K562 (cell line): ENCODE measurements around the gene GP1BB. TPM values are rescaled to one million over a fixed set of nuclear protein-coding genes. Genes with fewer than 3 reads are reported as not detected.
A peak's percentile ranks its signal among the peaks of the same experiment; 100 is the strongest.

Experiments
- ATAC-seq: fragments of 200-7000 bp; cut with Tn5 transposase; 3 replicates; pipeline ENCODE4 v1.9.1; 2020; ENCODE audit warnings: moderate library complexity
- BruUV-seq: library from RNA; stranded (reverse); fragments of 400-500 nt; replicated peaks from 2 replicates; lab custom pipeline; 2021; lab: Mats Ljungman, UMichigan
- CTCF ChIA-PET: fragments of 300-600 bp; formaldehyde crosslinking; extraction: SDS; loops from one replicate; lab custom pipeline; 2021; ENCODE audit warnings: low intra/inter-chr PET ratio; lab: Yijun Ruan, JAX
- POLR2A ChIA-PET: fragments of 300-600, 350-650 bp; sonication (Branson Sonifier 250); formaldehyde crosslinking; extraction: SDS; loops from one replicate; lab custom pipeline; 2021; ENCODE audit warnings: antibody characterized with exemption, inconsistent platforms; lab: Yijun Ruan, JAX
- DNase-seq, 4 experiments: peaks; one replicate each; pipeline versions ENCODE4 v3.0.0 to v3.0.0-alpha.2; 2011 to 2018; ENCODE audit warnings: low spot score in 3 of 4, mixed read lengths in 3 of 4; ENCODE audit errors: extremely low read depth in 1 of 4
- FAIRE-seq: peaks from 2 replicates; lab custom pipeline; 2011; peaks lifted over from hg19 to GRCh38; lab: Jason Lieb, UNC
- H2AFZ ChIP-seq: 2 replicates; pipeline ENCODE4 v1.6.0; 2011; ENCODE audit warnings: low read depth, low read length, control low read depth, inconsistent platforms
- H3K27ac ChIP-seq: fragments of 200-600 bp; 3 replicates; pipeline ENCODE4 v1.8.0; 2011; ENCODE audit warnings: low read depth, mild to moderate bottlenecking, control low read depth, inconsistent platforms, low read length, moderate library complexity, mixed read lengths; ENCODE audit errors: extremely low read depth
- H3K27me3 ChIP-seq, 2 experiments: fragments of 300-600 bp in 1 of 2; 2 replicates in 1 of 2; 3 replicates in 1 of 2; pipeline versions ENCODE4 v1.6.0 to v1.8.0; 2011; ENCODE audit warnings: inconsistent platforms in 2 of 2, low read length in 2 of 2, mild to moderate bottlenecking in 1 of 2, mixed read lengths in 1 of 2, moderate library complexity in 1 of 2; ENCODE audit not compliant: control insufficient read depth in 2 of 2, insufficient read depth in 2 of 2
- H3K36me3 ChIP-seq: fragments of 300-600 bp; 3 replicates; pipeline ENCODE4 v1.8.0; 2011; ENCODE audit warnings: mild to moderate bottlenecking, low read length, inconsistent platforms; ENCODE audit not compliant: control insufficient read depth, insufficient read depth
- H3K4me1 ChIP-seq, 2 experiments: fragments of 200-600 bp in 1 of 2; replicated peaks in 1 of 2; 2 replicates in 1 of 2; 3 replicates in 1 of 2; pipeline versions ENCODE4 v1.5.1 to v1.8.0; 2011; ENCODE audit warnings: inconsistent platforms in 2 of 2, low read length in 2 of 2, mild to moderate bottlenecking in 1 of 2, mixed read lengths in 1 of 2, moderate library complexity in 1 of 2; ENCODE audit not compliant: control insufficient read depth in 2 of 2, insufficient read depth in 2 of 2
- H3K4me2 ChIP-seq: 2 replicates; pipeline ENCODE4 v1.6.1; 2011; ENCODE audit warnings: low read length, control low read depth, inconsistent platforms, mixed read lengths; ENCODE audit not compliant: insufficient read depth
- H3K4me3 ChIP-seq: fragments of 200-600 bp; sonication (generic), shearing (Covaris generic); 2 replicates; pipeline ENCODE4 v1.5.1; 2016; ENCODE audit warnings: control low read depth, inconsistent platforms
- H3K79me2 ChIP-seq: fragments of 200-600 bp; 3 replicates; pipeline ENCODE4 v1.8.0; 2011; ENCODE audit warnings: low read length, inconsistent platforms; ENCODE audit not compliant: control insufficient read depth, insufficient read depth
- H3K9ac ChIP-seq, 2 experiments: 2 replicates each; pipeline versions ENCODE4 v1.6.0 to v1.6.1; 2011; ENCODE audit warnings: low read depth in 2 of 2, low read length in 2 of 2, control low read depth in 1 of 2, inconsistent platforms in 1 of 2, mild to moderate bottlenecking in 1 of 2, mixed read lengths in 1 of 2; ENCODE audit not compliant: insufficient read depth in 1 of 2
- H3K9me1 ChIP-seq: one replicate; pipeline ENCODE4 v1.6.0; 2011; ENCODE audit warnings: inconsistent platforms, mild to moderate bottlenecking, low read length, moderate library complexity; ENCODE audit not compliant: control insufficient read depth, insufficient read depth
- H3K9me3 ChIP-seq: replicated peaks from 2 replicates; pipeline ENCODE4 v1.5.1; 2011; ENCODE audit warnings: low read depth, low read length, inconsistent platforms; ENCODE audit not compliant: control insufficient read depth, insufficient read depth
- H4K20me1 ChIP-seq: replicated peaks from 2 replicates; pipeline ENCODE4 v1.6.1; 2011; ENCODE audit warnings: low read length, inconsistent platforms, mixed read lengths; ENCODE audit not compliant: control insufficient read depth, insufficient read depth
- CHCHD3 ChIP-seq: fragments of 250-450 bp; sonication (Bioruptor Pico); IDR thresholded peaks from 2 replicates; pipeline ENCODE4 v2.1.2; 2022; ENCODE audit warnings: mild to moderate bottlenecking
- ESRRA ChIP-seq: fragments of 450-650 bp; IDR thresholded peaks from 2 replicates; pipeline ENCODE4 v1.6.1; 2014; ENCODE audit warnings: low read depth, mild to moderate bottlenecking, moderate library complexity, borderline replicate concordance
- HDAC3 ChIP-seq: fragments of 450-650 bp; IDR thresholded peaks from 2 replicates; pipeline ENCODE4 v1.6.1; 2018; ENCODE audit warnings: borderline replicate concordance, mild to moderate bottlenecking, moderate library complexity; ENCODE audit not compliant: partially characterized antibody
- HLTF ChIP-seq: fragments of 450-650 bp; IDR thresholded peaks from 2 replicates; pipeline ENCODE4 v1.6.1; 2016
- OTX1 ChIP-seq: fragments of 450-650 bp; formaldehyde crosslinking; IDR thresholded peaks from 2 replicates; pipeline ENCODE4 v1.4.0; 2022; ENCODE audit warnings: mild to moderate bottlenecking
- SMARCE1 ChIP-seq: fragments of 450-650 bp; IDR thresholded peaks from 2 replicates; pipeline ENCODE4 v1.7.1; 2016; ENCODE audit warnings: mild to moderate bottlenecking
- SRSF1 ChIP-seq: fragments of 200-400 bp; formaldehyde crosslinking; IDR thresholded peaks from 2 replicates; pipeline ENCODE4 v1.6.1; 2017; ENCODE audit warnings: mild to moderate bottlenecking, low read depth, low read length, moderate library complexity
- THRAP3 ChIP-seq: fragments of 450-650 bp; IDR thresholded peaks from 2 replicates; pipeline ENCODE4 v1.6.1; 2016; ENCODE audit warnings: mild to moderate bottlenecking, inconsistent platforms, borderline replicate concordance
- YY1 ChIP-seq, 3 experiments: IDR thresholded peaks; 2 replicates each; pipeline ENCODE4 v1.6.1; 2011; ENCODE audit warnings: low read length in 2 of 3, mild to moderate bottlenecking in 2 of 3, moderate library complexity in 2 of 3, borderline replicate concordance in 1 of 3, control low read depth in 1 of 3, low read depth in 1 of 3; ENCODE audit not compliant: insufficient read depth in 3 of 3, insufficient replicate concordance in 2 of 3, control insufficient read depth in 1 of 3, insufficient read length in 1 of 3; ENCODE audit errors: extremely low read depth in 1 of 3
- ZNF695 ChIP-seq: fragments of 450-650 bp; formaldehyde crosslinking; IDR thresholded peaks from 2 replicates; pipeline ENCODE4 v1.4.0; 2020; ENCODE audit warnings: mild to moderate bottlenecking, moderate library complexity
- WGBS: fragments of 100-300 bp; shearing (Covaris generic); methylation state at CpG from one replicate; pipeline ENCODE4 v1.1.6; 2016; ENCODE audit warnings: low coverage, mixed read lengths; ENCODE audit not compliant: insufficient coverage; ENCODE audit errors: missing lambda C conversion rate; 5-methylcytosine and 5-hydroxymethylcytosine counted together
- in situ Hi-C: fragments of 300-500 bp; cut with MboI; formaldehyde crosslinking; loops from 4 replicates; pipeline ENCODE4 v1.15.0; 2018; ENCODE audit warnings: inconsistent platforms, mixed read lengths
- intact Hi-C: fragments of 100-400 bp; cut with micrococcal nuclease; formaldehyde crosslinking; loops from 2 replicates; pipeline ENCODE4 v1.14.2; 2022
- polyA plus RNA-seq, 8 experiments: library from polyadenylated mRNA; depleted of rRNA in 4 of 8; stranded (reverse) in 5 of 8; unstranded in 3 of 8; fragments of >200 nt; fragmentation: Nextera tagmentation in 2 of 8; fragmentation: Illumina TruSeq in 1 of 8; extraction: Ambion mirVana in 2 of 8; extraction: Trizol in 1 of 8; gene quantifications; 2 replicates each; pipeline versions ENCODE4 v1.2.1 to v1.2.3, GENCODE V29; 2011 to 2014; ENCODE audit warnings: inconsistent platforms in 1 of 8, missing spikeins in 1 of 8
- total RNA-seq, 7 experiments: library from RNA; depleted of rRNA in 6 of 7; stranded (reverse); fragments of >200 nt in 6 of 7; fragmentation: Illumina TruSeq in 2 of 7; extraction: Trizol in 2 of 7; gene quantifications; 2 replicates each; pipeline versions ENCODE4 v1.2.1 to v1.2.3, GENCODE V29; 2011 to 2021; ENCODE audit warnings: low replicate concordance in 1 of 7
- TF ChIP-seq, protein P1 (sequence below): sonication (generic); formaldehyde crosslinking; IDR thresholded peaks from 2 replicates; pipeline ENCODE4 v1.9.0; 2022; ENCODE audit warnings: mild to moderate bottlenecking, missing genetic modification reagents
- TF ChIP-seq, protein P2 (sequence below): sonication (generic); formaldehyde crosslinking; IDR thresholded peaks from 2 replicates; pipeline ENCODE4 v1.8.0; 2022; ENCODE audit warnings: mild to moderate bottlenecking, missing genetic modification reagents

GP1BB gene
- total and polyA plus RNA-seq, 9 of the 15 experiments (the other 6 are each of a cell fraction or from before 2014, with no cell fraction given) = 0.69 to 162 (median 2.8) TPM

DNA sequence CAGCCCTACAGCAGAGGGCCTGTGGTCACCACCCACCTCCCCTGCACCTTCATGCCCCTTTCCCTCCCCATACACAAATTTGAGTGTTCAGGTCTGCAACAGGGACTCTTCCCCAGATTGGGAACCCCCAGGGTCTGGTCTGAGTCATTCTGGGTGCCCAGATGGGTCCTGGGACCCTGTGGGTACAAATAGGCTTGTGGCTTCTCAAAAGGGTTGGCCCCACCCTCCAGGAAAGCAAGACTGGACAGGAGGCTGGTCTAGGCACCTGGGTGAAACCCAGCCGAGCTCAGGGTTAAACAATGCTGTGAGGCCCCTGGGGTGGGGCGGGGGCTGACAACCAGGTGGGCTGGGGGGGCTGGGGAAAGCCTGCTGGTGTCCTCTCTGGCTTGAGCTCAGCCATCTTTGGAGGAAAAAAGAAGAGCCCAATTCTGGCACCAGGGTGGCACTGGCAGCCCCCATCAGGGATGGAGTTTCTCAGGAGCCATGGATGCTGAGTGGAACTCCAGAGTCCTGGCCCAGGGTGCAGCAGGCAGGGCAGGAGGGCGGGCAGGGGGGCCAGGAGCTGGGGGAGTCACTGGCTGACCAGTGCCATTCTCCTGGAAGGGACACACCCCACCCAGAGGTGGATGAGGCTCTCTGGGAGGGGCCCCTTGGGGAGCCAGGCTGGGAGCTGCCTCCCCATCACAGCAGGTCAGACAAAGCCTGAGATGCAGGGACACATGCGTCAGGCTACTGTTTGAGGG lies 8.0 kb upstream of the GP1BB start:
- no peak for ATAC-seq
- no peak overlapping the region; the same call in 2 of the 3 replicates for H3K27ac ChIP-seq
- WGBS = 42% methylated on average over 4 of the region's 4 CpGs
- no TSS peak for BruUV-seq
- ChIA-PET CTCF (interaction anchor here (4.5 kb wide), 1 partner anchor 36 kb away, joined by 113 read pairs; no protein-coding TSS in a partner anchor), POLR2A (interaction anchor here (0.5 to 1.8 kb wide), 15 partner anchors 9 to 572 kb away, joined by 3 to 8 read pairs (median 3); no protein-coding TSS in a partner anchor)
- peak overlapping the region; percentile 75 for H3K4me2 ChIP-seq
- peaks cover 38 to 80% of the 10 kb centered on the region in 2 experiments for H3K4me1 ChIP-seq
- peak overlapping the region; percentile 50 for H3K4me3 ChIP-seq
- intact Hi-C loops (loop anchor here (5.0 to 10.0 kb wide), 2 partner anchors 51 to 238 kb away; partner anchors contain the start of genes CDC45 and UFD1), in situ Hi-C loops (no loop called here)
- no peaks in the 10 kb centered on the region for H3K9me3 ChIP-seq
- FAIRE-seq = no peak
- H3K9ac ChIP-seq = peak overlapping the region; percentile 39 to 90; a peak in 3 of 4 replicates
- peaks cover 13% of the 10 kb centered on the region for H4K20me1 ChIP-seq
- H3K27me3 ChIP-seq = peaks cover 0 to 16% of the 10 kb centered on the region in 2 experiments; a peak in 3 of 5 replicates
- no peak overlapping the region for H2AFZ ChIP-seq
- peaks cover 25% of the 10 kb centered on the region for H3K79me2 ChIP-seq
- peaks cover 9% of the 10 kb centered on the region for H3K9me1 ChIP-seq
- H3K36me3 ChIP-seq = peaks cover 11% of the 10 kb centered on the region; the same call in 2 of the 3 replicates
- DNase-seq = no peak
- TF ChIP-seq ESRRA (no peak), CHCHD3 (CRISPR knock-in tag) (0 out of 2 replicates have a peak, but pooled peaks have one; percentile 55), HLTF (no peak), SRSF1 (no peak), THRAP3 (no peak), YY1 (IDR thresholded peaks at IDR 0.05; ENCODE audit: borderline replicate concordance in 1 of 3, control insufficient read depth in 1 of 3, extremely low read depth in 1 of 3, insufficient read depth in 3 of 3, insufficient read length in 1 of 3, insufficient replicate concordance in 2 of 3, low read depth in 1 of 3, low read length in 2 of 3) (peak in 1 of 3 experiments; percentile 7), ZNF695 (CRISPR knock-in tag) (no peak), OTX1 (no peak), HDAC3 (no peak), SMARCE1 (no peak)
- TF ChIP-seq, protein P1, sequence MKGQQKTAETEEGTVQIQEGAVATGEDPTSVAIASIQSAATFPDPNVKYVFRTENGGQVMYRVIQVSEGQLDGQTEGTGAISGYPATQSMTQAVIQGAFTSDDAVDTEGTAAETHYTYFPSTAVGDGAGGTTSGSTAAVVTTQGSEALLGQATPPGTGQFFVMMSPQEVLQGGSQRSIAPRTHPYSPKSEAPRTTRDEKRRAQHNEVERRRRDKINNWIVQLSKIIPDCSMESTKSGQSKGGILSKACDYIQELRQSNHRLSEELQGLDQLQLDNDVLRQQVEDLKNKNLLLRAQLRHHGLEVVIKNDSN (CRISPR knock-in tag) = no peak
- TF ChIP-seq, protein P2, sequence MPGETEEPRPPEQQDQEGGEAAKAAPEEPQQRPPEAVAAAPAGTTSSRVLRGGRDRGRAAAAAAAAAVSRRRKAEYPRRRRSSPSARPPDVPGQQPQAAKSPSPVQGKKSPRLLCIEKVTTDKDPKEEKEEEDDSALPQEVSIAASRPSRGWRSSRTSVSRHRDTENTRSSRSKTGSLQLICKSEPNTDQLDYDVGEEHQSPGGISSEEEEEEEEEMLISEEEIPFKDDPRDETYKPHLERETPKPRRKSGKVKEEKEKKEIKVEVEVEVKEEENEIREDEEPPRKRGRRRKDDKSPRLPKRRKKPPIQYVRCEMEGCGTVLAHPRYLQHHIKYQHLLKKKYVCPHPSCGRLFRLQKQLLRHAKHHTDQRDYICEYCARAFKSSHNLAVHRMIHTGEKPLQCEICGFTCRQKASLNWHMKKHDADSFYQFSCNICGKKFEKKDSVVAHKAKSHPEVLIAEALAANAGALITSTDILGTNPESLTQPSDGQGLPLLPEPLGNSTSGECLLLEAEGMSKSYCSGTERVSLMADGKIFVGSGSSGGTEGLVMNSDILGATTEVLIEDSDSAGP (CRISPR knock-in tag) = no peak
